Measurements from ENCODE around the gene GRAMD1A.
"Not testable (repeated sequence)": the region's sequence is repeated elsewhere in the genome, so short reads cannot be mapped to it uniquely, and the experiment has no call there.

The GRAMD1A gene

DNA sequence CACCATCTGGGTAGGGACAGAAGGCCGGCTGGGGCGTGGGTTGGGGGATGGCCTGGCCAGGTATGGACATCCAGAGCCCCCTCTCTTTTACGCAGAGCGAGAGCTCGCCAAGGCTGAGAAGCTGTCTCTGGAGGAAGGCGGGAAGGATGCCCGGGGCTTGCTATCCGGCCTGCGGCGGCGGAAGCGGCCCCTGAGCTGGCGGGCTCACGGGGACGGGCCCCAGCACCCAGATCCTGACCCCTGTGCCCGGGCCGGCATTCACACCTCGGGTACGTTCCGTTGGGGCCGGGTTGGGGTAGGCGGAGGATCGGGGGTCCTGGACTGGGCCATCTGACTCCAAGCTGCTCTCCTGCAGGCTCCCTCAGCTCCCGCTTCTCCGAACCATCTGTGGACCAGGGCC lies 21.5 kb downstream of the GRAMD1A start:
- no peak for DNase-seq

DNA sequence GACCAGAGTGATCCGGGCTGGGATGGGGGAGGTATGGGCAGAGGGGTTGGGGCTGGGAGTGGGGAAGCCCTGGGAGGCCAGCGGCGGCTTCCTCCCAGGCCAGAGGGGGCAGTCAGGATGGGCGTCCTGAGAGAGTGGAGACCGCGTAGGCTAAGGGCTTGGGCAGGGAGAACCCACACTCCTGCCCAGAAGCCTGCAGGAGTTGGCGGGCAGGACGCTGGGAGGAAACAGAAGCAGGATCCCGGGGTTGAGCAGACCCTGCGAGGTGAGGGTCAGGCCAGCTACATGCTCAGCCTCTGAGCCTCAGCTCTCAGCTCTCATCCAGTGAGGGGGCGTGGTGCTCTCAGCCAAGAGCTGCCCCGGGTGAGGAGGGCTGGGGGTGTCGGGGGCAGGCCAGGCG lies 22.3 kb downstream of the GRAMD1A start:
- no peak for DNase-seq

DNA sequence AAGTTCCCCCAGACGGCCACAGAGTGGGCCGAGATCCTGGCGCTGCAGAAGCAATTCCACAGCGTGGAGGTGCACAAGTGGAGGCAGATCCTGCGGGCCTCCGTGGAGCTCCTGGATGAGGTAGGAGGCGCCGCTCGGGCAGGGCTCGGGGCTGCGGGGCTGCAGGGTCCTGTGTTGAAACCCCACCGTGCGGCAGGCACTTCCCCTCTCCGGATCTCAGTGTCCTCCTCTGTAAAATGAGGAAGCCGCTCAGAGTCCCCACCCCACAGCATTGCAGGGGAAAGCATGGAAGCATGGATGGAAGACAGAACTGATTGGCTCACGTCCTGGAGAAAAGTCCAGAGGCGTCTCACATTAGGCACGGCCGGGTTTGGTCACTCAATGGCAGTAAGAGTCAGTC lies 23.3 kb downstream of the GRAMD1A start:
- no peak for DNase-seq

DNA sequence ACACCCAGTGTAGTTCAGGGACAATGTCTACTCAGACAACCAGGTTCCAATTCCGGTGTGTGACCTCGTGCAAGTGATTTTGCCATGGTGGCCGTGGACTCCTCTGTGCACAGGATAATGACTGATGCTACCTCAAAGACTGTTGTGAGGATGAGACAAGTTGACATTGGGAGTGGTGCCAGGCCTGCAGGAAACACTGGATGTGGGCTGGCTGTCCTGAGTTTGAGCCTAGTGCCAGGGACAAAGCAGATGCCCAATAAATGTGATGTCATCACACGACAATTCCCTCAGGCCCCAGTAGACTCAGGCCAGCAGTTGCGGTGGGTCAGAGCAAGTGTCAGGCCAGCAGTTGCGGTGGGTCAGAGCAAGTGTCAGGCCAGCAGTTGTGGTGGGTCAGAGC lies 24.0 kb downstream of the GRAMD1A start:
- DNase-seq: no peak

DNA sequence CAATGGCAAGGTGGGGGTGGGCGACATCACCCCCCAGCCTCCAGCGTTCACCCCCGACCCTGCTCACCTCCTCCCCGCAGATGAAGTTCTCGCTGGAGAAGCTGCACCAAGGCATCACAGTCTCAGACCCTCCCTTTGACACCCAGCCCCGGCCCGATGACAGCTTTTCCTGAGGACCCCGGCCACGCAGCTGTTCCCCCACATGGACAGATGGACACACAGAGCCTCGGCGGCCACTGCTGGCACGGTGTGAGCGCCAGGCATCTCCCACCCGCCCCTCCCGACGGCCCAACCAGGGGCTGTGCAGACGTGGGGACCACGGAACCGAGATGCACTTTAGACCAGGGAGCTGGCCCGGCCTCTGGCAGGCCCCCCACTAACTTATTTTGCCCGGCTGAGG lies 25.8 kb downstream of the GRAMD1A start:
- no peak for DNase-seq

DNA sequence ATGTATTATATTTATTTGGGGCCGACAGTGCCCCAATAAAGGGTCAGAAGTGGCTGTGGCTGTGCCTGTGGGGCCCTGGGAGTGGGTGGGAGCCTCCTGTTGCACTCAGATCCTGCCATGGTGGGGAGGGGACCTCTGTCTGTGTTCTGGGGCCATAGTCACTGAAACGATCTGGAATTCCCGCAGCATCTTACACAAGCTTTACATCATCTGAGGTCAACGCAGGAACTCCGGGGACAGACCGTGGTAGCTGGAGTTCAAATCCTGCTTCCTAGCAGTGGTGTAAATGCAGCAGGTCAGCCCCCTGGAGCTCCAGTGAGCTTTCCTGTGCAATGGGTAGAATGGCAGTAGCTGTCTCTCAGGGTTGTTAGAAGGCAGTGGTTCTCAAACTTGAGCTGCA lies 26.3 kb downstream of the GRAMD1A start:
- no peak for DNase-seq

DNA sequence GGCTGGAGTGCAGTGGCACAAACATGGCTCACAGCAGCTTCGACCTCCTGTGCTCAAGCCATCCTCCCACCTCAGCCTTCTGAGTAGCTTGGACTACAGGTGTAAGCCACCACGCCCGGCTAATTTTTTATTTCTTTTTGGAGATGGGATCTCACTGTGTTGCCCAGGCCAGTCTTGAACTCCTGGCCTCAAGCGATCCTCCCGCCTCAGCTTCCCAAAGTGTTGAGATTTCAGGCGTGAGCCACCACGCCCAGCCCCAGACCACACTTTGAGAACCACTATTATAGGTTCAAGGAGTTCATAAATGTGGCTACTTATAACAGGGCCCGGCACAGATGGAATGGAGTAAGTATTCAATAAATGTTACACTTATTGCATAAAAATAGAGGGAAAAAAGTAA lies 26.9 kb downstream of the GRAMD1A start:
- DNase-seq: no peak

DNA sequence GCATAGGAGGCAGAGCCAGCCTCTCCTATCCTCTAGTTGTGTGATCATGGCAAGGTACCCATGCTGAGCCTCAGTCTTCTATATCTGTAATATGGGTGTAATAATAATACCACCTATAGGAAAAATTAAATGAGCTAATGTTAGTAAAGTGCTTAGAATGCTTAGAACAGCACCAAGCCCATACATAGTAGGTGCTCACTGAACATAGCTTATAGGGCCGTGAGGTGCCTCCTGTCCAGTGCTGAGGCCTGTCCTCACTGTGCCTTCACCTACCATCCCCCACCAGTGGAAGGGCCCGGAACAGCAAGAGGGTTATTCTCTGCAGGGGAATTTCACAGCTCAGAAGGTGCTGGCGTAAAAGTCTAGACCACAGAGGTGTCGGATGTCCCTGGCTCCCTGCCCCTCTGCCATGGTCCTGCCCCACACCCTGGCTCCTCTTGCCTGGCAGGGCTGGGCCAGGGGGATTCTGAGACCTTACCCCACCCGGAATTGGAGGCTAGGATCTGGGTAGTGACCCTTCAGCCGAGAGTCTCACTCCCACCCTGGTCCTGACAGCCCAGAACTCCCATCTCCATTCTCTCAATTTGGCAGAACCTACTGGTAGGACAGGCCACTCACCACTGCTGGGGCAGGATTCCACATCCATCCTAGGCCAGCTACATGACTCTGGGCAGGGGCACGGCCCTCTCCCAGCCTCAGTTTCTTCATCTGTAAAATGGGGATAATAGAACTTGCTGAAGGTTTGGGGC lies 27.9 kb downstream of the GRAMD1A start:
- no peak for DNase-seq

DNA sequence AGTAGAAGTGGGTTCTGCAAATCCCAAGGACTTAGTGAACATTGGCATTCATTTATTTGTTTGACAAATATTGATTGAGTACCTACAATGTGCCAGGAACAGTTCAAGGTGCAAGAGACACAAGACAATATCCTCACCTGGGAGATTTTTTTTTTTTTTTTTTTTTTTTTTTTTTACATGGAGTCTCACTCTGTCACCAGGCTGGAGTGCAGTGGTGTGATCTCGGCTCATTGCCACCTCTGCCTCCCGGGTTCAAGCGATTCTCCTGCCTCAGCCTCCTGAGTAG lies 28.4 kb downstream of the GRAMD1A start:
- not testable (repeated sequence) for DNase-seq

DNA sequence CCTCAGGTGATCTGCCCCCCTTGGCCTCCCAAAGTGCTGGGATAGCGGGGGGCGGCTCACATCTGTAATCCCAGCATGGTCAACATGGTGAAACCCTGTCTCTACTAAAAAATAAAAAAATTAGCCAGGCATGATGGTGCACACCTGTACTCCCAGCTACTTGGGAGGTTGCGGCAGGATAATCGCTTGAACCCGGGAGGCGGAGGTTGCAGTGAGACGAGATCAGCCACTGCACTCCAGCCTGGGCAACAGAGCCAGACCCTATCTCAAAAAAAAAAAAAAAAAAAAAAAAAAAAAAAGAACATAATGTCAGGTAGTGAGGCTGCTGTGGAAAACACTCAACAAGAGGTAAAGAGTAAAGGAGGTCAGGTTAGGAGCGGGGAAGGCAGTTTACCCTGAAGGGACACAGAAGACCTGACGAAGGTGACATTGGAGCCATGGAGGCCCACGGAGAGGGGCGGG lies 29.2 kb downstream of the GRAMD1A start:
- not testable (repeated sequence) for DNase-seq

DNA sequence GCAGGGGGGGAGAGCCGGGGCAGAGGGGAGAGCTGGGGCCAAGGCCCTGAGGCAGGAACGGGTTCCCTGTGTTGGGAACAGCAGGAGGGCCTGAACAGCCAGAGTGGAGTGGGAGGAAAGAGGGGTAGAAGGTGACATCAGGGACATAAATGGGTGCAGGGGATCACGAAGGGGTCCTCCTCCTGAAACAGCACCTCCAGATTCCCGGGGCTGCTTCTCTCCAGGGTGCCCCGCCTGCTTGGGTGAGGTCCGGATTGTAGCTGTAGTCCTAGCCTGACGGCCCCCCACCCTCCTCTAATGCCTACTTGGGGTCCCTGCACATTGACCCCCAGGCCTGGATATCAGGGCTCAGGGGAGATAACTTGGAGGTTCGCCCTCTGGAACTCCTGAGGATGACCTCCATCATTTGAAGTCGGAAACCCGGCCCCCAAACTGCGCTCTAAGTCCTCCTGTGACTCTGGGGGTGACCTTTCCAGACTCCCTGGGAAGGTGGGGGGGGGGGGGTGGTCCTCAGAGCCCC lies 29.7 kb downstream of the GRAMD1A start:
- no peak for DNase-seq

DNA sequence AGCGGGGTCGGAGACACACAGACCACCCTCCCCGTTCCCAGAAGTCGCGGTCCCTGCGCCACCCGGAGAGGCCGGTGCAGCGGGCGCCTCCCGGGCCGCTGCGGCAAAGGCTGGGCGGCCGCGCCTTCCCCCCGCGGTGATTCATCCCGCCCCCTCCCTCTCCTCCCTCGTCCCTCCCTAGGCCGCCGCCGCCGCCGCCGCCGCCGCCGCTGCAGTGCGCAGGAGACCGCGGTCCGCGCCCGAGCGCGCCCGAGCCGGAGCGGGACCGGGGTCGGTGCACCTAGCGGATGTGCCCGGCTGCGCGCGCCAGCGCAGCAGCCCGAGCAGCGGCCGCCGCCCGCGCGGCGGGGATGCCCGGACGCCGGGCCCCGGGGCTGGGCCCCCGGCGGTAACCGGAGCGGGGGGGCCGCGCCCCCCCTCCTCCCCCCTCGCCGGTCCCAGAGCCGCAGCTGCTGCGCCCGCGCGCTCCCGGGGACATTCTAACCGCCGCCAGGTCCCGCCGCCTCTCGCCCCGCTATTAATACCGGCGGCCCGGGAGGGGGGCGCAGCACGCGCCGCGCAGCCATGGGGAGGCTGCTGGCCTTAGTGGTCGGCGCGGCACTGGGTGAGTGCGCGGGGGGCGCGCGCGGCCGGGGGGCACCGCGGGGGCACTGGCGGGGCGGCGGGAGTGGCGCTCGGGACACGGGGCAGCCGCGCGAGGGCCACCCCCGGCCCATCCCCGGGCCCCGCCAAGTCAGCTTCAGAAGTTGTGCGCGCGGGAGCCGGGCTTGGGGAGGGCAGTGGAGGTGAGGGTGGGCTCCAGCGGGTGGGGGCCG lies 30.3 kb downstream of the GRAMD1A start, which contains the start of gene SCN1B:
Gene SCN1B (plus strand): TSS at position 214 of the 815 bp plus-strand sequence. CDS start 351 bp downstream, at position 565.
- no peak for DNase-seq

DNA sequence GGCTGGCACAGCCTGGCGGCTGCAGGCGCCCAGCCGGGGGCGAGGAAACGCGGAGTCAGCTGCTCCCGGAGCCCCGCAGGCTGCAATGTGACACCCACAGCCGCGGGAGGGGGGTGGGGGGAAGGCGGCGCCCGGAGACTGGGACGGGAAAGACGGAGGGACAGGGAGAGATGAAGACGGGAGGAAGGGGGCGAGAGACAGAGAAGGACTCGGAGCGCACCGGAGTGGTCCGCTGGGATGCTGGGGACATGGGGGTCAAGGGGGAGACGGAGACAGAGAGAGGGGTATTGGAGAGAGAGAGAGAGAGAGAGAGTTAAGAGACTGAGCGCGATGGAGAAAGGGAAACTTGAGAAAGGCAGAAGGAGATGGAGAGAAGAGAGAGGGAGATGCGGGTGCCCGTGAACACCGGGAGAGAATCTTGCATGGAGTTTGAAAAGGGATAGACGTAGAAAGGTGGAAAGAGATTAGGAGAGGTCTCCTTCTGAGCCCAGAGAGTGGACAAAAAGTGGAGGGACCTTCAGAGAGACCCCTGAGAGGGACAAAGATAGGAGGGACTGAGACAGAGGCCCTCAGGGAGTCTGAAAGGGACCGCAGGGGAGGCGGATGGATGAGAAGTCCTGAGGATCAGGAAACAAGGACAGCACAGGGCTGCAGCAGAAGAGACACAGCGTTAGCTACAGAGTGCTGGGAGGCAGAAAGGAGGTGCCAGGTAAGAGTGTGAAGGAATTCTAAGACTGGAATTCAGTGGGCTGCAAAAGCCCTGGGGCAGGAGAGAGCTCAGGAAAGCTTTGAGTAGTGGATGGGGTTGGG lies 31.2 kb downstream of the GRAMD1A start:
- no peak for DNase-seq

DNA sequence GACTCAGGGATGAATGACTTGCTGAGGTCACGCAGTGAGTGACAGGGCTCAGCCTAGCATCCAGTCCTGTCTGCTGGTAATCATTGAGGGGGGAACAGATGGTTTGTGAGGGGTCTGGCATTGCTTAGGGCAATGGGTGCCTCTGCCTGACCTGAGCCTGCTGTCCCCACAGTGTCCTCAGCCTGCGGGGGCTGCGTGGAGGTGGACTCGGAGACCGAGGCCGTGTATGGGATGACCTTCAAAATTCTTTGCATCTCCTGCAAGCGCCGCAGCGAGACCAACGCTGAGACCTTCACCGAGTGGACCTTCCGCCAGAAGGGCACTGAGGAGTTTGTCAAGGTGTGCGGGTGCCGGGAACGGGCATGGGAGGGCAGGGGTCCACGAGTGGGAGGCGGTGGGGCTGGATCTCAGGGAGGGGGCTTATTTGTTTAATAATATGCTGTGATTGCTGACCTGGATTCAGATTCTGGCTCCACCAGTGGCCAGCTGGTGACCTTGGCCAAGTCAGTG lies 32.3 kb downstream of the GRAMD1A start:
- DNase-seq: no peak

DNA sequence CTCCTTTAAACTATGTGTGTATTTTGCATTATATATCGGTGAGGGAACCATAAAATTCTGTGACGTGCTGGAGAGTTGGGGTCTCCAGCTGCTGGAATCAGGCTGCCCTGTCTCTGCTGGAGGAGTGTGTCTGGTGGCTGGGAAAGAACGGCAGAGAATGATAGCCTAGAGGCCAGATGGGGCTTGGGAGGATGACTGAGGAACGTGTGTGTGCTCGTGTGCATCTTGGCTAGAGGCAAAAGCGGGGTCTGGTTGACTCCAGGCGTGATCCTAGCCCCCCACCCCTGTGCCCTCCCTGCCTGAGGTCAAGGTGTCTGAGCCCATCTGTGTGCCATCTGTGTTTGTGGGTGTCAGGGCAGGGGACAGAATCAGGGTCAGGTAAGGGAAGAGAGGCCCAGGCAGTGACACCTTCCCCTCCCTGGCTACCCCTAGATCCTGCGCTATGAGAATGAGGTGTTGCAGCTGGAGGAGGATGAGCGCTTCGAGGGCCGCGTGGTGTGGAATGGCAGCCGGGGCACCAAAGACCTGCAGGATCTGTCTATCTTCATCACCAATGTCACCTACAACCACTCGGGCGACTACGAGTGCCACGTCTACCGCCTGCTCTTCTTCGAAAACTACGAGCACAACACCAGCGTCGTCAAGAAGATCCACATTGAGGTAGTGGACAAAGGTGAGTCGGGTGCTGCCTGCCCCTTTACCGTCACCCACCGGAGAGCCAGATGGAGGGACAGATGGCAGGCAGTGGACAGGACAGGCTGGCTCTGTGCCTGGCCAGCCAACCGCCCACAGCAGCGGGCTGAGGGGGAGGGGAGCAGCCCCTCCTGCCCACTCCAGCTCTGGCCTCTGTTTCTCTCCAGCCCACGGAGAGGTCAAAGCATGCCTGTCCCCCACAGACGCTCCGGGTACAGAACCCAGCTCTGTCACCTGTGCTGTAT lies 33.2 kb downstream of the GRAMD1A start:
- DNase-seq: no peak

DNA sequence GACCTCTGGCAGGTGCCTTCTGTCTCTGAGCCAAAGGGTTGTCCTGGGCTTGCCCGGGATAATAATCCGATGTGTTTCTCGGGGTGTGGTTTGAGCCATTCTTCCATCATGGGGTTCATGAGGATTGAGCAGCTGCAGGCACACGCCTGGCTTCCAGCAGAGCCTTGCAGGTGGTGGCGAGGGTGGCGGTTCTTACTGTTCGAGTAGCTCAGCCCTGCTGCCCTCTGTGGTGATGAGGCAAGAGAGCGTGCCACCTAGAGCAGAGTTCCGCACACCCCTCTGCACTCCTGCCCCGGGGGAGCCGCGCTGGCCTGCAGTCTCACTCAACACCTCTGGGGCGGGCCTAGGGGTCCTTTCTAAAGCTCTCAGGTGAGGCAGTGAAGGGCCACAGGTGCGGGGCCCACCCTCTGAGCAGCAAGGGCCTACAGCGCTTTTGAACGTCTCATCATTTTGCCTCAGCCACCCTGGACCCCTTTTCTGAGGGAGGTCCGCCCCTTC lies 33.9 kb downstream of the GRAMD1A start:
- DNase-seq: no peak

DNA sequence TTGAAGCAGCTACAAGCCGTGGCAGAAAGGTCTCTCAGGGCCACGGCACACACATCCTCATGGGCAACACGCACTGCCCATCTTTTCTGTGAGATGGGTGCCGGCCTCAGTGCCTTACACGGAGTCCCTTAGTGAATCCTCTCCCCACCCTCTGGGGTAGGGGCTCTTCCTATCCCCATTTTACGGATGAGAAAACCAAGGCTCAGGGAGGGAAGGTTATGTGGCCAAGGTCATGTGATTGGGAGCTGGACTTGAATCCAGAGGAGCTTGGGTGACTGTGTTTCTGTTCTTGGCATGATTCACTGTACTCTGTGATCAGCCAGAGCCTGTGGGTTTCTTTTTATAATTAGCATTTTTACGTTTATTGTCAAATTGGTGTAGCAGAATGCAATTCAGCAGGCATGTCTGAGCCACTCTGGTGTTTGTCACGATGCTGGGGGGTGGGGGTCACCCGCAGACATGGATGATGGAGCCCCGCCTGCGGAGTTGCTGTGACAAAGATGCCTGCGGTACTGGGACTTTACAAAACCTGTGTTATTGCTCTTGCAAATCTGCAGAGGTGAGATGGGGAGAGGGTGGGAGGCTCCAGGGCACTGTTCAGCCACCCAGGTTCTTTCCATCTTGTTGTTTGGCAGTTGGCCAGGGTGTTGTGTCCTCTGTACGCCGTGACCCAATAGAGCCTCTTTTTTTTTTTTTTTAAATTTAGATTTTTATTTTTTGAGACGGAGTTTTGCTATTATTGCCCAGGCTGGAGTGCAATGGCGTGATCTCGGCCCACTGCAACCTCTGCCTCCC lies 34.7 kb downstream of the GRAMD1A start:
- DNase-seq: no peak

DNA sequence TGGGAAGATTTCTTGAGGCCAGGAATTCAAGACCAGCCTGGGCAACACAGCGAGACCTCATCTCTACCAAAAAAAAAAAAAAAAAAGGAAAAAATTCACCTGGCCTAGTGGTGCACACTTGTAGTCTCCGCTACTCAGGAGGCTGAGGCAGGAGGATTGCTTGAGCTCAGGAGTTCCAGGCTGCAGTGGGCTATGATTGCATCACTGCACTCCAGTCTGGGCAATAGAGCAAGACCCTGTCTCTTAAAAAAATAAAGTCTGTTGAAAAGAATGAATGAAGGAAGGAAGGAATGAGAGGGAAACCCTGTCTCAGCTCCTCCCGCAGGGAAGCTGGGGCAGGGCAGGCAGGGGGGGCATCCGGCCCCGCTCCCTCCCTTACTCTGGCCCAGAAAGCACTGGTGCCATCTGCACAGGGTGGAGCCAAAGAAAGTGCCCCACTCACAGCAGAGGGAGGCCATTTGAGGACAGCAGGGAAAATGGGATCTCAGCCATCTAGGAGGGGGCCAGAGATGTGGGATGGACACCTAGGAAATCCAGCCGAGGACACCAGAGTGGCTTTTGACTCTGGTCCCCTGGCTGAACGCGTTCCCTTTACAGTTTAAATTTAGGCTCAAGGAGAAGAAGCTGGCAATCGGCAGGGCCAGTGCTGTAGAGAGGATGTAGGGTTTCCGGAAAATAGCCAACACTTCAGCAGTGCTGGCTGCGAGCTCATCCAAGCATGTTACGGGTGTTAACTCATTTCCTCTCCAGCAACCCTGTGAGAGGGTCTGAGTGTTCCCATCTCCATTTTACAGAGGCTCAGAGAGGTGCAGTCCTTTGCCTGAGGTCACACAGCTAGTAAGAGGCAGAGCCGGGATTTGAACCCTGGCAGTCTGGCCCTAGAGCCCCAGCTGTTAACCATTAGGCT lies 37.8 kb downstream of the GRAMD1A start:
- no peak for DNase-seq

DNA sequence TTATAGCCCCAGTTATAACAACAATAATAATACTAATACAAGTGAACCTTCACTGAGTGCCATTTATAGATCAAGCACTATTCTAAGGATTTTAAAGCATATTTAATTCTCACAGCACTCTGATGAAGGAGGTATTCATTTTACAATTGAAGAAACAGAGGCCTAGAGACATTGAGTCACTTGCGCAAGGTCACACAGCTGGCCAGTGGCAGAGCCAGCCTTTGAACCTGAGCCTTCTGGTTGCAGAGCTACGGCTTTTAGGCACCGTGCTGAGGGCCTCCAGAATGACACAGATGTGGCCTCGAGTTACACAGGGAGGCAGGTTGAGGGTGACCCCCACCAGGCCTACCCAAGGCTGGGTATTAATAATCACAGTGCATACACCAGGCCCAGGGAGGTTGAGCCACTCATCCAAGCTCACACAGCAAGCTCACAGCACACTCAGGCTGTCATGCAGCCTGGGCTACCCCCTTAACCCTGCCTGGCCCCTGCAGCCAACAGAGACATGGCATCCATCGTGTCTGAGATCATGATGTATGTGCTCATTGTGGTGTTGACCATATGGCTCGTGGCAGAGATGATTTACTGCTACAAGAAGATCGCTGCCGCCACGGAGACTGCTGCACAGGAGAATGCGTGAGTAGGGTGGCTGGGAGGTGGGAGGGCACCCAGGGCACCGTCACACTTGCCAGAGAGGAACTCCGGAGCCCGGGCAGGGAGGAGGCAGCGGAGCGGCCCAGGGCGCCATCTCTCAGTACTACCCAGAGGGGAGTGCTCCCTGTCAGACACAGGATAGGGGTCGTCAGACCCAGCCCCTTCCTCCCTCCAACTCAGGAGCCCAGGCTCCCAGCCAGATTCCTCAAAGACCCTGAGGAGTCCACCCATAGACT lies 38.7 kb downstream of the GRAMD1A start:
- DNase-seq: no peak
